Activated CD4-positive, CD25-positive, alpha-beta regulatory T cell treated with anti-CD3 and anti-CD28 coated beads, Interleukin-2, amount 50 U/mL, for 72 hours (primary cell): ENCODE data around the gene SNX20.

ENCODE experiments used
- DNase-seq: peaks from one replicate; pipeline ENCODE4 v3.0.0; 2021

The SNX20 gene

GRCh38 chr16:50678531-50678930 is 2.6 kb downstream of the SNX20 start:
- DNase-seq = no peak

- no peak for DNase-seq
These were observed 3.8 kb downstream of the SNX20 start for GRCh38 chr16:50677351-50677750.

DNA sequence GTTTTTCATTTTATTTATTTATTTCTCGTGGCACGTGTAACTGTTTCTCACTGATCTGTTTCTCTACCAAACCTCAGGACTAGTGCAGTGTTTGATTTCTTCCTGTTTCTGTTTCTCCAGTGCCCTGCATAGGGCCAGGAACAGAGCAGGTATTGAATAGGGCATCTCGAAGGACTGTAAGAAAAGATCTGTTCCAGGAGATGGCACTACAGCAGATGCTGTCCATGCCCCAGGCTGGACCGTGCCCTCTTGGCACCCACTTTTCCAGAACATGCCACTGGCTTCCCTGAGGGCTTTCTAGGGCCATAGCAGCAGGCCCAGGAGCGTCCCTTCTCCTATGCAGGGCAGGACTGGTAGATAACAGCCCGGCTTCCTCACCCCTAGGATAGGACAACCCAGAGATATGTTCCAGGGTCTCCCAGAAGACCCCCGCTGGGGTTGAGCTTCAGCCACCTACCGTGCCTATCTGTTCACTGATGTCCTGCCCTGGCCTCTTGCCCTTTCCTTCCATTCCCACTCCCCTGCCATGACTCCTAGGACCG is 4.4 kb downstream of the SNX20 start:
- DNase-seq = no peak

GRCh38 chr16:50675686-50676610 is 5.2 kb downstream of the SNX20 start:
- no peak for DNase-seq

- DNase-seq = no peak
These were observed 6.3 kb downstream of the SNX20 start for GRCh38 chr16:50674831-50675230.

- DNase-seq = no peak
These were observed 7.4 kb downstream of the SNX20 start for GRCh38 chr16:50673496-50674275.

- peak; percentile 70 for DNase-seq
These were observed 9.4 kb downstream of the SNX20 start for GRCh38 chr16:50671644-50672260.

DNA sequence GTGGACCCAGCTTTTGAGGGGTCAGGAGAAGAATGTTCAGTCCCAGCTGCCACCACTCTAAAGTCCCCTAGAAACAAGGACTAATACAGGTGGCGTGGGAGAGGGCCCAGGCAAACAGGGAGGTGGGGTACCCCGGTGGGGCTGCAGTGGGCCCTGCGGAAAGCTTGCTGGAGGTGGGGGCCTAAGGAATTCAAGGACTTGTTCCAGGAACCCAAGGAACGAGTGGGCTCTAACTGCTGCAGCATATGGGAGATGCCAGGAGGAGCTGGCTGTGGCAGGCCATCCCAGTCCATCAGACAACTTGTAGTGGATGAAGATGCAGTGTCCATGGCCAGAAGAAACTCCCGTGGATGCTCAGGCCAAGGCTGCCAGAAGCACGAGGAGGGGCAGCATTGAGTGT is 10.6 kb downstream of the SNX20 start:
- no peak for DNase-seq

- no peak for DNase-seq
These were observed 11.4 kb downstream of the SNX20 start for GRCh38 chr16:50669741-50670140.

GRCh38 chr16:50668368-50669008 is 12.6 kb downstream of the SNX20 start:
- DNase-seq = no peak

DNA sequence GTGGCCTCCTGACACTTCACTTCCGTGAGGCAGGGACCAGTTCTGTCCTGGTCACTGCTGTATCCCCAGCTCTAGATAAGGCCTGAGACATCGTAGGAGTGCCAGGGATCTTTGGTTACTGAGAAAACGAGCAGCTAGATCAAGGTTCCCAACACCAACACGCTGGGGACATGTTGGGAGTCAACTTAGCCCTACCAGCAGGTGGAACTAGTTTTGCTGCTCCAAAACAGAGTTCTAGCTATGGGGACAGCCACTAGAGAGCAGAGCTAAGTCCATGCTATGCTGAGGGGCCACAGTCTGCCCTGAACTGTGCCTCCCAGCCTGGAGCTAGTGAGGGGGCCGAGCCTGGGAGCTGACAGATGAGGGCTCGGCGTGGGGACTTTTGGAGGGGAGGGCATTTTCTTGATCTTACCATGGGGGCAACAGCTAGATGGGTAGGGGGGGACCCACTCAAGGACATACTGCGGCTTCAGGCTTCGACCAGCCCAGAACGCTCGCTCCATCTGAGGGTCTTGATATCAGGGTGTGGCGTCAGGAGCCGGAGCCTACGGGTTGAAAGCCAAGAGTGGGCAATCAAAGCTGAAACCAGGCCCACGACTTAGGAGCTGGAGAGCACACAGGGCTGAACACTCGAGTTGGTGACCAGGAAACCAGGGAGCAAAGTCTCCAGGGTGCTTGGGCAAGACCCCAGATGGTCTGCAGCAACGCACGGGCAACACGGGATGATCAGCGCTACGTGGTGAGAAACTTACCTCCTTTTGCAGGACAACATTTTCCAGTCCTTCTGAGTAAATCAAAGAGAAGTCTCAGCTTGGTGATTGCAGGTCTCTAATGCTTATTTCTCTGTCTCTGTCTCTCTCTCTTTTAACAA is 13.4 kb downstream of the SNX20 start:
- no peak for DNase-seq

DNA sequence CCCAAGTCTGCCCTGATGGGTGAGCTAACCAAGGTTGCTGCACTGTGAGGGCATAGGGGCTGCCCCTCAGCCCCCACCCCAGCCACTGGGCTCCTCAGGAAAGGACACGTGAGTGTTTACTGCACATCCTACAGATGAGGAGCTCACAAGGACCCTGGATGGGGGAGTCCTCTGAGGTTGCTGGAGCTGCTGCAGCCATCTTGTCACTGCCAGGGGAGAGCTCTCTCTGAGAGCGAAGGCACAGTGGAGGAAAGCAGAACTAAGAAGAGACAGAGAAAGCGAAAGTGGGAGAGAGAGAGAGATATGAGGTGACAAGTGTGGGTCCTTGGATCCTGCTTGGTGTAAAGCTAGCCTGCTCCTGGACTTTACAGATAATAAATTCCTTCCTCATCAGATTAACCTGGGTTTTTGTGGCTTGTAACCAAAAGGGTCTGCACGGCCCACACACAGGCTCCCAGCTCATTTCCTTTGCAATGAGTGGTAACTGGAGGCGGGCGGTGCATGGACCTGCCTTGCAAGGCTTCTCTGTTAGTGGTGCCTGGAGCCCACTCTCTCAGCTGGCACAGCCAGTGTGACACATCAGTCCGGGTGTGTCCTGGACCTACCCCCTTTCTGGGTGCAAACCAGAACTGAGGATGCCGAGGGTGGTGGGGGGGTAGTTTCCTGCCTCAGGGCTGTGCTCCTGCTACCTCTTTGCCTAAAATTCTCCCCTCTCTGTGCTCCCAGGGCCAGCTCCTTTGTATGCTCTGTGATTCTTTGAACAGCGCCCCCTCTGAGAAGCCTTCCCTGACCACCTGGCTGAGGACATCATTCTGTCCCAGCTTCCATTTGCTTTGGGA is 14.2 kb downstream of the SNX20 start:
- DNase-seq = peak; percentile 47

GRCh38 chr16:50665128-50665878 is 15.8 kb downstream of the SNX20 start:
- DNase-seq = peak; percentile 88

DNA sequence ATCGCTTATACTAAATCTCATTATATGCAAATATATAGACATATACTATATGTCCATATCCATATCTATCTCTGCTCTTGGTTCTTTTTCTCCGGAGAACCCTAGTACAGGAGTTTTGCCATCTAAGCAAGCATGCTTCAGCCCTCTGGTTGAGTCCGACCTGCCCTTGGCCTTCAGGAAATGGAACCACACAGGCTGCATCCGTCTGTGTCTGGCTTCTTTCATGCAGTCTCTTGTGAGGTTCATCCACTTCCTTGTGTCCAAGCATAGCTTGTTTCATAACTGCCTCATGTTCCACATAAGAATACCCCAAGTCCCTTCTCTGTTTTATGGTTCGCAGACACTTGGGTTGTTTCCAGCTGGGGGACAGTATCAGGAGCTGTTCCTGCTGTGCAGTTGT is 16.8 kb downstream of the SNX20 start:
- no peak for DNase-seq

- DNase-seq = no peak
These were observed 18.7 kb downstream of the SNX20 start for GRCh38 chr16:50662306-50662940.

DNA sequence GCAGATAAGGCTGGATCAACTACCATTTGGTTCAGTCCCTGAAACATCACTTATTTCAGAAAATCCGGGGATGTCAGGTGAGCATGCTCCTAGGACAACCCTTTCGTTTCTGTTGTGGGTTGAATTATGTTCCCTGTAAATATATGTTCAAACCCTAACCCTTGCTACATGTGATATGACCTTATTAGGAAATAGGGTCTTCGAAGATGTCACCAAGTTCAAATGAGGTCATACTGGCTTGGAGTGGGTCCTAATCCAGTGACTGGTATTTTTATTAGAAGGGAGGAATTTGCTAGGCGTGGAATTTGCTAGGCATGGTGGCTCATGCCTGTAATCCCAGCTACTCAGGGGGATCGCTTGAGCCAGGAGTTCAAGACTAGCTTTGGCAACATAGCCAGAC is 21.3 kb downstream of the SNX20 start:
- DNase-seq = no peak

- DNase-seq = no peak
These were observed 23.9 kb downstream of the SNX20 start for GRCh38 chr16:50657241-50657640.

- DNase-seq = no peak
These were observed 25.5 kb downstream of the SNX20 start for GRCh38 chr16:50655558-50656055.
